Astrocyte (in vitro differentiated cells and primary cell): ENCODE results near the gene COL4A6. TPM values are rescaled to one million over a fixed set of nuclear protein-coding genes. Genes with fewer than 3 reads are reported as not detected.

Experiments used
- DNase-seq: peaks from one replicate; pipeline ENCODE4 v3.0.0-alpha.2; 2010; ENCODE audit warnings: low read depth
- FAIRE-seq: peaks from 2 replicates; lab custom pipeline; 2011; peaks lifted over from hg19 to GRCh38; lab: Jason Lieb, UNC
- H2AFZ ChIP-seq: 2 replicates; pipeline ENCODE4 v1.6.0; 2012; ENCODE audit warnings: low read depth, low read length, inconsistent platforms
- H3K27ac ChIP-seq: 2 replicates; pipeline ENCODE4 v1.5.1; 2011; ENCODE audit warnings: low read depth, low read length, inconsistent platforms
- H3K27me3 ChIP-seq: 2 replicates; pipeline ENCODE4 v1.6.0; 2011; ENCODE audit warnings: low read length, inconsistent platforms; ENCODE audit not compliant: insufficient read depth
- H3K36me3 ChIP-seq: 2 replicates; pipeline ENCODE4 v1.5.1; 2011; ENCODE audit warnings: low read length, inconsistent platforms; ENCODE audit not compliant: insufficient read depth
- H3K4me1 ChIP-seq: 2 replicates; pipeline ENCODE4 v1.5.1; 2011; ENCODE audit warnings: low read length, inconsistent platforms; ENCODE audit not compliant: insufficient read depth
- H3K4me2 ChIP-seq: 2 replicates; pipeline ENCODE4 v1.6.0; 2012; ENCODE audit warnings: low read length, inconsistent platforms
- H3K4me3 ChIP-seq: 2 replicates; pipeline ENCODE4 v1.5.1; 2011; ENCODE audit warnings: low read depth, mild to moderate bottlenecking, low read length, inconsistent platforms; ENCODE audit not compliant: insufficient read depth
- H3K79me2 ChIP-seq: 2 replicates; pipeline ENCODE4 v1.6.0; 2012; ENCODE audit warnings: mild to moderate bottlenecking, low read length, inconsistent platforms; ENCODE audit not compliant: insufficient read depth
- H3K9ac ChIP-seq: 2 replicates; pipeline ENCODE4 v1.6.0; 2012; ENCODE audit warnings: mild to moderate bottlenecking, low read length, inconsistent platforms
- H3K9me3 ChIP-seq: 2 replicates; pipeline ENCODE4 v1.5.1; 2012; ENCODE audit warnings: low read depth, mild to moderate bottlenecking, low read length, inconsistent platforms; ENCODE audit not compliant: insufficient read depth
- H4K20me1 ChIP-seq: 2 replicates; pipeline ENCODE4 v1.6.0; 2012; ENCODE audit warnings: low read length, inconsistent platforms; ENCODE audit not compliant: insufficient read depth
- H3K27ac Mint-ChIP-seq: one replicate; pipeline ENCODE4 v1.8.0; 2021; ENCODE audit warnings: mild to moderate bottlenecking, mixed read lengths; ENCODE audit not compliant: unreplicated experiment
- H3K27me3 Mint-ChIP-seq: one replicate; pipeline ENCODE4 v1.8.0; 2021; ENCODE audit warnings: low read depth, mixed read lengths; ENCODE audit not compliant: unreplicated experiment
- H3K36me3 Mint-ChIP-seq: one replicate; pipeline ENCODE4 v1.8.0; 2021; ENCODE audit warnings: low read depth, mixed read lengths; ENCODE audit not compliant: unreplicated experiment
- H3K4me1 Mint-ChIP-seq: one replicate; pipeline ENCODE4 v1.8.0; 2021; ENCODE audit warnings: low read depth, mixed read lengths; ENCODE audit not compliant: unreplicated experiment
- H3K4me3 Mint-ChIP-seq: one replicate; pipeline ENCODE4 v1.8.0; 2021; ENCODE audit warnings: mild to moderate bottlenecking, moderate library complexity, mixed read lengths; ENCODE audit not compliant: unreplicated experiment
- H3K9me3 Mint-ChIP-seq: one replicate; pipeline ENCODE4 v1.8.0; 2021; ENCODE audit warnings: mild to moderate bottlenecking, mixed read lengths; ENCODE audit not compliant: unreplicated experiment
- EZH2 ChIP-seq: IDR thresholded peaks from 2 replicates; pipeline ENCODE4 v1.6.1; 2012; ENCODE audit warnings: mild to moderate bottlenecking, low read length, inconsistent platforms; ENCODE audit not compliant: insufficient read depth
- total RNA-seq: library from RNA; stranded (reverse); gene quantifications from 2 replicates; pipeline ENCODE4 v1.2.1, GENCODE V29; 2021
- TF ChIP-seq, protein P1 (sequence below): IDR thresholded peaks from 2 replicates; pipeline ENCODE4 v1.5.1; 2011; ENCODE audit warnings: low read depth, mild to moderate bottlenecking, inconsistent platforms, low read length, moderate library complexity; ENCODE audit not compliant: insufficient read depth

COL4A6 gene
- total RNA-seq, 1 donor from 2014 or later, result 8.1 TPM

GRCh38 chrX:108165383-108166111 lies 272.7 kb downstream of the COL4A6 start:
- DNase-seq (peak; percentile 21), FAIRE-seq (peak; percentile 89)
- Histone ChIP-seq H3K4me1 (peaks cover 9% of the 10 kb centered on the region), H2AFZ (peak overlapping the region; percentile 56), H3K36me3 (no peaks in the 10 kb centered on the region), H3K27ac (no peak overlapping the region), H3K27me3 (no peaks in the 10 kb centered on the region), H3K79me2 (no peaks in the 10 kb centered on the region), H3K4me3 (no peak overlapping the region), H3K4me2 (no peak overlapping the region), H3K9me3 (no peaks in the 10 kb centered on the region), H4K20me1 (no peaks in the 10 kb centered on the region), H3K9ac (no peak overlapping the region)
- H3K4me1 Mint-ChIP-seq, result no peaks in the 10 kb centered on the region
- no peaks in the 10 kb centered on the region for H3K36me3 Mint-ChIP-seq
- TF ChIP-seq EZH2, result no peak
- TF ChIP-seq, protein P1, sequence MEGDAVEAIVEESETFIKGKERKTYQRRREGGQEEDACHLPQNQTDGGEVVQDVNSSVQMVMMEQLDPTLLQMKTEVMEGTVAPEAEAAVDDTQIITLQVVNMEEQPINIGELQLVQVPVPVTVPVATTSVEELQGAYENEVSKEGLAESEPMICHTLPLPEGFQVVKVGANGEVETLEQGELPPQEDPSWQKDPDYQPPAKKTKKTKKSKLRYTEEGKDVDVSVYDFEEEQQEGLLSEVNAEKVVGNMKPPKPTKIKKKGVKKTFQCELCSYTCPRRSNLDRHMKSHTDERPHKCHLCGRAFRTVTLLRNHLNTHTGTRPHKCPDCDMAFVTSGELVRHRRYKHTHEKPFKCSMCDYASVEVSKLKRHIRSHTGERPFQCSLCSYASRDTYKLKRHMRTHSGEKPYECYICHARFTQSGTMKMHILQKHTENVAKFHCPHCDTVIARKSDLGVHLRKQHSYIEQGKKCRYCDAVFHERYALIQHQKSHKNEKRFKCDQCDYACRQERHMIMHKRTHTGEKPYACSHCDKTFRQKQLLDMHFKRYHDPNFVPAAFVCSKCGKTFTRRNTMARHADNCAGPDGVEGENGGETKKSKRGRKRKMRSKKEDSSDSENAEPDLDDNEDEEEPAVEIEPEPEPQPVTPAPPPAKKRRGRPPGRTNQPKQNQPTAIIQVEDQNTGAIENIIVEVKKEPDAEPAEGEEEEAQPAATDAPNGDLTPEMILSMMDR, result peak; percentile 39
- no peaks in the 10 kb centered on the region for H3K27me3 Mint-ChIP-seq
- H3K27ac Mint-ChIP-seq, result no peak overlapping the region
- H3K4me3 Mint-ChIP-seq, result no peak overlapping the region
- no peaks in the 10 kb centered on the region for H3K9me3 Mint-ChIP-seq

DNA sequence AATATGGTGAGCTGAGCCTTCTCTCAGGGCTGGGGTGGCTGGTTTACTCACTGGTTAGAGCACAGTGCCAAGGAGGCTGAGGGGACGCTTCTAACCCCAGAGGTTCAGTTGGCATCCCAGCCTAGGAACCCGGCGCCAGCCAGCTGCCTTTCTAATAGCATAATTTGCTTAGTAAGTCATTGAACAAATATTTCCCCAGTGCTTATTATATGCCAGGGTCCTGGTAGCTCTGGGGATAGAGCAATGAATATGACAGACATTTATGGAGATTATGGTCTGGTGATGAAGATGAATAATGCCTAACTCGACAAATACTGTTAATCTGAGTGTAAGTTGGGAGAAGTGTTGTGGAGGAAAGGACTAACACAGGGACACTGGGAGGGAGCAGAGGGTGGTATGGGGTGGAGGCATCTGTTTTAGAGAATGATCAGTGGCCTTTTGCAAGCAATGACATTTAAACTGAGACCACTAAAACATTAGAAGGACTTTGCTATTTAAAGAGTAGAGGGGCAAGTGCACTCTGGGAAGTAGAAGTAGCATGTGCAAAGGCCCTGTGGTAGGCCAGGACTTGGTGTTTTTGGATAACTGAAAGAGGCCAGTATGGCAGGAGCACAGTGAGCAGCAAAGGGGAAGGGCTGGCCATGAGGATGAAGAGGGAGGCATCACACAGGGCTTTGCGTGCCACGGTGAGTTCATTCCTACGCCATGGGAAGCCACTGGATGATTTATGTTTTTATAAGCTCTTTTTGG lies 274.7 kb downstream of the COL4A6 start:
- Mint-ChIP-seq H3K27ac (no peak overlapping the region), H3K4me3 (no peak overlapping the region), H3K36me3 (no peaks in the 10 kb centered on the region), H3K27me3 (peaks cover 2% of the 10 kb centered on the region), H3K9me3 (no peaks in the 10 kb centered on the region), H3K4me1 (no peaks in the 10 kb centered on the region)
- H3K27me3 ChIP-seq, result no peaks in the 10 kb centered on the region
- no peaks in the 10 kb centered on the region for H4K20me1 ChIP-seq
- FAIRE-seq, result peak; percentile 54
- peaks cover 9% of the 10 kb centered on the region for H3K4me1 ChIP-seq
- TF ChIP-seq, protein P1, result no peak
- no peak for TF ChIP-seq EZH2
- H3K4me2 ChIP-seq, result no peak overlapping the region
- H3K36me3 ChIP-seq, result no peaks in the 10 kb centered on the region
- H3K27ac ChIP-seq, result no peak overlapping the region
- H3K9ac ChIP-seq, result no peak overlapping the region
- DNase-seq, result no peak
- no peaks in the 10 kb centered on the region for H3K9me3 ChIP-seq
- no peak overlapping the region for H3K4me3 ChIP-seq
- H3K79me2 ChIP-seq, result no peaks in the 10 kb centered on the region
- H2AFZ ChIP-seq, result no peak overlapping the region

DNA sequence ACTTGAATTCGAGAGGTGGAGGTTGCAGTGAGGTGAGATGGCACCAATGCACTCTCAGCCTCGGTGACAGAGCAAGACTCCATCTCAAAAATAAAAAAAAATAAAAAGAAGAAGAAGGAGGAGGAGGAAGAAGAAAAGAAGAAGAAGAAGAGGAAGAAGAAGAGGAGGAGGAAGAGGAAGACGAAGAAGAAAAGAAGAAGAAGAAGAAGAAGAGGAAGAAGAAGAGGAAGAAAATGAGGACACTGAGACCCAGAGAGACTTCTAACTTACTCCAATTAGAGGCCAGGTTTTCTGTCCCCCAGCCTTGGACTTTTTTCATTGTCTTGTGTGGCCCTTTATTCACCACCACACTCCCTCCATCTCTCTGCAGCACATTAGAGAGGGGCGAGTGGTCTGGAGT lies 276.0 kb downstream of the COL4A6 start:
- Mint-ChIP-seq H3K9me3 (no peaks in the 10 kb centered on the region), H3K36me3 (no peaks in the 10 kb centered on the region), H3K27ac (no peak overlapping the region), H3K27me3 (peaks cover 2% of the 10 kb centered on the region), H3K4me3 (no peak overlapping the region), H3K4me1 (no peaks in the 10 kb centered on the region)
- H3K4me2 ChIP-seq, result no peak overlapping the region
- no peaks in the 10 kb centered on the region for H3K9me3 ChIP-seq
- no peak for TF ChIP-seq EZH2
- TF ChIP-seq, protein P1, result no peak
- H3K27ac ChIP-seq, result no peak overlapping the region
- H3K79me2 ChIP-seq, result no peaks in the 10 kb centered on the region
- no peak overlapping the region for H3K4me3 ChIP-seq
- no peak for FAIRE-seq
- H4K20me1 ChIP-seq, result no peaks in the 10 kb centered on the region
- no peaks in the 10 kb centered on the region for H3K36me3 ChIP-seq
- no peaks in the 10 kb centered on the region for H3K27me3 ChIP-seq
- peaks cover 3% of the 10 kb centered on the region for H3K4me1 ChIP-seq
- no peak overlapping the region for H2AFZ ChIP-seq
- DNase-seq, result no peak
- H3K9ac ChIP-seq, result no peak overlapping the region
